Activated CD4-positive, CD25-positive, alpha-beta regulatory T cell (primary cell): ENCODE measurements around the gene FBXW2.
A peak's percentile ranks its signal among the peaks of the same experiment; 100 is the strongest.
"Not testable (repeated sequence)": the region's sequence is repeated elsewhere in the genome, so short reads cannot be mapped to it uniquely, and the experiment has no call there.

Experiments
- DNase-seq, 4 experiments: peaks; one replicate each; lab custom pipeline; 2025; lab: John Stamatoyannopoulos, UW

Gene FBXW2

DNA sequence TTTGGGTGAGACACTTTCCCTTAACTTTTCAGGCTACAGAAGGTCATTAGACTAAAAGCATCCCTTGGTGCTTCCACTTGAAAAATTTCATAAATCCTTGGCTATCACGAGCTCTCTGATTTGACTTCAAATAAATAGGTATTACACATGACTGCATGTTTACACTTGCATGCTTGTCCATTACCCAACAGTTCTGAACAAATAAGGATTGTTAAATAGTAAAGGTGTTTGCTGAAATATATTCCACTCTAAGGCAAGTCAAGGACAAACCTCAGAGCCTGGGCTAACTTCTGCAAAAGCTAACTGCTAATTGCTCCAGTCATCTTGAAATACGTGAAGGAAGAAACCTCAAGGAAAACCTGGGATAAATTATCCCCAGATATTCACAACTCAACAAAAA lies 14.5 kb downstream of the FBXW2 start:
- DNase-seq, result no peak

DNA sequence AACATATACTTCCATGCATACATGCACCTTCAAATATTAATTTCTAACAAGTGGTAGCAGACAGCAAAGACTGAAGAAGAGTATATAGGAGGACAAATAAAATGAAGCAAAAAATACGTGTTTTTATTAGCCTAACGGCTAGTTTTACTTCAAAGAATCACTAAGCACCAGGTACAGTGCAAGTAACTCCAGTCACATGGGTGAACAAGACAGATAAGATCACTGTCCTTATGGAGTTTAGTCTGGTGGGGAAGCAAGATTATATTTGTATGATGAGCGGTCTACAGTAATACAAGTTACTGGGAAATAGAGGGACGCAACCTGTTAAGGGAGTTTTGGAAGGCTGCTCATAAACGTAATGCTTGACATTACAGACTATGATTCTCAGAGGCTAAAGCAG lies 16.0 kb downstream of the FBXW2 start:
- no peak for DNase-seq

DNA sequence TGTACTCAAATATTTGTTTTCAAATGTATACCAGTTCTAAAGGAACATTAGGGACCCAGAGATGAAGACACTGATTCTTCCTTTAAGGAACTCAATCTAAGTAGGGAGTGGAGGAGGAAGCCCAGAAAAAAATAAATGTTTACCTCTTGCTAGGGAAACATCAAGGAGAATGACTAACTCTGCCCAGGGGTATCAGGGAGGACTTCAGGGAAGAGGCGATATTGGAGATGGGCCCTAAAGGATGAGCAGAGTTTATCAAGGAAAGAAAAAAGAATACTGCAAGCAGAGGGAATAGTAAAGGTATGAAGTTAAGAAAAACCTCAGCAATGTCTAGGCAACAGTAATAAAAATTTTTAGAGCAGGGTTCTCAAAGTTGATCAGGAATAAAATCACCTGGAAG lies 16.4 kb downstream of the FBXW2 start:
- DNase-seq, result no peak

DNA sequence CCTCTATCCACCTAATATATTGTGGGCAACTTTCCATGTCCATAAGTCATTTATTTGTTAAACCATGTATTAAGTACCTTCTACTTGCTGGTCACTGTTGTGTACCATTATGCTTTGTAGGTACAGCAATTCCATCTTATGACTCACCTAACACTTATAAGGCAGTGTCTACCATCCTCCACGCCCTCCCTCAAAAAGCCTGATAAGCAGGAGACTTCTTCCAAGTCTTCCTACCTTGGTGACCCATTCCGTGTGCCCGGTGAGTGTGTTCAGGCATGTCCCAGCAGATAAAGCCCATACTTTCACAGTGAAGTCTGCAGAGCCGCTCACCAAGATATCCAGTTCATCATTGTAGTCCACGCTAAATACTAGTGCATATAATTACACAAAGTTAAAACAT lies 17.4 kb downstream of the FBXW2 start:
- no peak for DNase-seq

DNA sequence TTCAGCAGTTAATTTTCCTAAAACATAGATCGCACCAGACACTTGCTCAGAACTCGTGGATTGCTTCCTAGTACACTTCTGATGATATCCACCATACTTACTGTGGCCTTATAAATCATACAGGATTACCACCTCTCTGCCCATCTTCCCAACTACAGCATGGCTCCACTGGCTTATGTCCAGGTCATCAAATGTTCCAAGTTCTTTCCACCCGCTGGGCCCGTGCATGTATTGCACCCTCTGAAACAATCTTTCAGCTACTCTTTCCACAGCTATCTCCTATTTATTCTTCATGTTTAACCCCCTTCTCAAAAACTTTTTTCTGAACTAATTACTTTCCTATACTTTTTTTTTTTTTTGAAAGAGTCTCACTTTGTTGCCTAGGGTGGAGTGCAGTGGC lies 18.5 kb downstream of the FBXW2 start:
- no peak for DNase-seq

DNA sequence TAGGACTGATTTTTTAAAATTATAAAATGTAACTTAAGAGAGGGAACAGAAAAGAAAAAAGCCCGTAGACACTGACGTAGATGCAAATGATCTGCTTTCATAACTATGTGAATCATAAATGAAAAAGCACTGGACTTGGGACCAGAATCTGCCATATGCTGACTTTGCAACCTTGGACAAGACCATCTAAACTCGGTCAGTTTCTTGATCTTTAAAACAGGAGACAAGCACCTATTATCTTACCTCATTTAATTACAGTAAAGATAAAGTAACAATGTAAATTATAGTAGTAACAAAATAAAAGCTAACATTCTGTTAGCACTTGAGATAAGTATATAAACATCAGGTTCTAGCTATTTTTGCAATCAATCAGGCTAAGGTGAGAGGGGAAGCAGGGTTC lies 20.0 kb downstream of the FBXW2 start:
- DNase-seq, result no peak

DNA sequence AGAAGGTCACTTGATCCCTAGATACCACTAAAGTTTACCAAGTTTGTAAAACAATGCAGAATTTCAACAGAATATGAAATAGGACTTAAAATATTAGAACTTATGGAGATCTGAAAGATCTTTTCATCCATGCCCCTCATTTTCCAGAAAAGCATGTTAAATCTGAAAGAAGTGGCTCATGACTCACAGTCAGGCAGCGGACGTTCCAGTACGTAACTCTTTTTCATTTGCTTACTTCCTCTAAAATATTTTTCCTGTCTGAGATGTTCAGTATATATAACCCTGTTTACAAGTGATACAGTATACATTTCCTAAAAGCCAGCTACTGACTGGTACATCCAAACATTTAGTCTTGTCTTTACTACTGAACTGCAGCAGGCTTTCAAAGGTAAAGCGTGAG lies 22.3 kb downstream of the FBXW2 start:
- DNase-seq, result no peak

DNA sequence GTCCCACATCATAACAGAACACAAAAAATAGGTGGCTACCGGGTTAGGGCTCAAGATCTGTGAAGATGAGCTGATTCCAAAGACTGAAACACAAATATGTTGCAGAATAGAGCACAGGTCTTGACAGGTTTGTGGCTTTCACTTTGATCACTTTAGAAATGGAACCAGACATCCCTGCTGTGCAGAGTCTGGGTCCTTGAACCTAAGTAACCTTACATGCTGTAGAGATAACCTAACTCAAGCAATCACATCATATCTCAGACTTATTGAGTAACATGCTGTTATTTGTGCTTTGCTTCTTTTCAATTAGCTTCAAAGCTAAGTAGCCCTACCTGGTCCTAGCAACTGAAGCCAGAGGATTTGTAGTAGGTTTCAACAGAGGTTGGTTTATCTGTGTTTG lies 24.3 kb downstream of the FBXW2 start:
- DNase-seq, result no peak

DNA sequence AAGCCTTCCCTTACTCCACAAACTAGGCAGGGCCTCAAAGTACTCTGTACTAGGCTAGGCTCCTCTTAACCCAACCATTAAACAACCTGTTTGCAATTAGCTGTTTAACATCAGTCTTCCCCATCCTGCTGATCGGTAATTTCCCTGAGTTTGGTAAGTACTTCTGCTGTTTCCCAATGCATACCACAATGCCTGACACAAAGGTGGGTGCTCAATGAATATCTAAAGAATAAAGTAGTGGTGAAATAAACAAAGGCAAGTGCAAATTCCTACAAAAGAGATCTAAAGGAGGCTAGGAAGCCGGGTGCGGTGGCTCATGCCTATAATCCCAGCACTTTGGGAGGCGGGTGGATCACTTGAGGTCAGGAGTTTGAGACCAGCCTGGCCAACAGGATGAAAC lies 25.0 kb downstream of the FBXW2 start:
- DNase-seq, result no peak

DNA sequence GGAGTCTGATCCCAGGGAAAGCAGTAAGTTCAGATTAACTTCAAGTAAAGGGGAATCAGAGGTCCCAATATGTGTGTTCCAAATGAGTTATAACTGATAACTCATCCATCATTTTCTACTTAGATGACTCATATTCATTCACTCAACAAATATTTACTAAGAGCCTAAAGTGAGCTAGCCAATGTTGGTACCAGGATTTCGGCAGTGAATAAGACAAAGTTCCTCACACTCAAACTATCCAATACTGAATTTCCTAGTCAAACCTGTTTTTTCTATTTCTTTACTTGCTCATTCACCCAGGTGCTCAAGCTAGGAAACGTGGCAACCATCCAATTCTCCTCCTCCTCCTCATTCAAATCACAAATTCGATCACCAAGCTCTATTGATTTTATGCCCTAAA lies 25.8 kb downstream of the FBXW2 start:
- DNase-seq, result no peak

DNA sequence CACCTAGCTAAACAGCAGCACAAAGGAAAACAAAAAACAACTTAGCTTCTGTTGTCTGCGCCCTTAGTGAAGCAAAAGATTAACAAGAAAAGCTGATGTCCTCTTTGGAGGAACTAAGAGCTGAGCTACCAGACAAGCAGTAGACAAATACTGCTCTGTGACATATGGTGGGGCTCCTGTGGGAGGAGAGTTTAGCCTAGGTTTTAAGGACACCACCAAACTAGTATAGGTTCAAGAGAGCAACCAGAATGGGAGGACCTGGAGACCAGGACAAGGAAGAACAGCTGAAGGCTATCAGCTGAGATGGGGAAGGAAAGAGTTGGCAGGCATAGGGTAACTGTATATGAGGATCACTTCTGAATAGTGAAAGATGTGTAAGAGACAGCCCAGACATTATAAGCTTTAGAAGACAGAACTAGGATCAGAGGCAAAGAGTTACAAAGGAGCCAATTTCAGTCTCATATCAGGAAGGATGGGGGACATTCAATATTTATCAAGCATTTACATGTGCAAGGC lies 27.2 kb downstream of the FBXW2 start:
- DNase-seq, result no peak

DNA sequence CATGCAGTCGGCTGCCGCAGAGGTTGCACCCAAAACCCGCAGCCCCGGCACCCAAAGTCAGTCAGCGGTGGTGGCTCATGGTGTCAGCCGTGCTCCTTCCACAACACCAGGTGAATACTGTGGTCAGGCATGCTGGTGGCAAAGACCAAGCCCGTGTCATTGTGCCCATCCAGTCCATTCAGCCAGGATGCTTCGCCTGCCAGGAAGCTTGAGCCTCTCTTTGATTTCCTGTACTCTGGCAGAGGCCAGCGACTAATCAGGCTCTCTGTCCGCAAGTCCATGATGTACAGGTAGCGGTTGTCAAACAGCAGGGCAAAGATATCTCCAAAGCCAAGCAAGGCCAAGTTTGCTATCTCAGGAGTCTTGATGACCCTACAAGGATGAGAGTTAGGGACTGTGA lies 28.7 kb downstream of the FBXW2 start:
- DNase-seq, result no peak

DNA sequence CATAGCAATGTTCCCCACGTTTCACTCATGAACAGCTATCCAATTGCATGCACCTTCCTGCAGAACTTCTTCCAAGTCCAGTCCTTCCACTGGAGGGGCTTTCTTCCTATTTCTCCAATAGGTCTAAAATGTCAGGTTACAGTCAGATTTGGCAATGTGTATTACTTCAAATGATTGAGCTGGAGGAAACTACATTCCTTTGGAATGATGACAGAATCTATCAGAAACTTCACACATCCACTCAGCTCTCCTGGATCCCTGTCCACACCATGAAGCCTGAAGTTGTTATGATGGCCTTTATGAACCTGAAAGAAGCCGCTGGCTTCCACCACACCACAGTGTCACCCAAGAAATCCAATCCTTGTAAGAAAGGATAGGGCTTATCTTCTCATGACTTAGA lies 32.2 kb downstream of the FBXW2 start:
- no peak for DNase-seq

DNA sequence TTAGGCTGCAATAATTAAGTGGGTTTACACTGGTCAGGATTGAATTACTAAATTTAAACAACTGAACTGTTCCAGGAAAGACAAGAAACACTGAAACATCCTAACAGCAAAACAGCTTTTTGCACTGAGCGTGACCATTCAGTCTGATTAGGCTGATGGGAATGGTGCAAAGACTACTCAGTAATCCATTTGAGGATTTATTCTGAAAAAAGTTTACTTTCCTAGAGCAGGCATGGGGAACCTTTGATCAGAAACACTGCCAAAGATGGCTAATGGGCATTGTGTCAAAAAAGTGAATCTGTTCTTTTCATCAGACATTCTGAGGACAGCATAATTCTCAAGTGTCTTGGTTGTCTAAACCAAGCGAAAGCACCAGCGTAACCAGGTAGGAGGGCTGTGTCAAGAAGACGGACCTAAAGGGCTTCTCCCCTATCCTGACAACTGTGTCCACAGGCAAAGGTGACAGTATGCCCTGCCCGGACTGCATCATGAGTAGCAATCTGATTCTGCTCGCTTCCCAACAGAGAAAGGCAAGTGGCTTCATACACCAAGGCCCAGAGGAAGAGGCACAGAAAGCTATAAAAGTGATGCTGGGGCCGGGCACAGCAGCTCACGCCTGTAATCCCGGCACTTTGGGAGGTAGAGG lies 33.3 kb downstream of the FBXW2 start:
- no peak for DNase-seq

DNA sequence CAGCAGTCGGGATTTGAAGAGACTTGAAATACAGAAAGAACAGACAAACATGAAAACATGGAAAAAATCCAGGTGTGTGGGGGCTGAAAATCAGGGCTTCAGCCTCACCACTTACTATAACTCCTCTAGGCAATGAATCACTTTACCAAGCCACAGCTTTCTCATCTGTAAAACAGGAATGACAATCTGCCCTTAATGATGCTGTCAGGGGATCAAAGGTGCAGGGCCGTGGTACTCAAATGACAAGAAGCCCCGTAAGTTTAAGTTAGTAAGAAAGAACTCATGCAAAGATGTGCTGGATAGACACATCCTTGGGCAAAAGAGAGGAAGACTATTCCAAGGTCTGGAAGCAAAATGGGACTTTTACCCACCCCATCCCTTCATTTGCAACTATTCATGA lies 34.7 kb downstream of the FBXW2 start:
- no peak for DNase-seq

DNA sequence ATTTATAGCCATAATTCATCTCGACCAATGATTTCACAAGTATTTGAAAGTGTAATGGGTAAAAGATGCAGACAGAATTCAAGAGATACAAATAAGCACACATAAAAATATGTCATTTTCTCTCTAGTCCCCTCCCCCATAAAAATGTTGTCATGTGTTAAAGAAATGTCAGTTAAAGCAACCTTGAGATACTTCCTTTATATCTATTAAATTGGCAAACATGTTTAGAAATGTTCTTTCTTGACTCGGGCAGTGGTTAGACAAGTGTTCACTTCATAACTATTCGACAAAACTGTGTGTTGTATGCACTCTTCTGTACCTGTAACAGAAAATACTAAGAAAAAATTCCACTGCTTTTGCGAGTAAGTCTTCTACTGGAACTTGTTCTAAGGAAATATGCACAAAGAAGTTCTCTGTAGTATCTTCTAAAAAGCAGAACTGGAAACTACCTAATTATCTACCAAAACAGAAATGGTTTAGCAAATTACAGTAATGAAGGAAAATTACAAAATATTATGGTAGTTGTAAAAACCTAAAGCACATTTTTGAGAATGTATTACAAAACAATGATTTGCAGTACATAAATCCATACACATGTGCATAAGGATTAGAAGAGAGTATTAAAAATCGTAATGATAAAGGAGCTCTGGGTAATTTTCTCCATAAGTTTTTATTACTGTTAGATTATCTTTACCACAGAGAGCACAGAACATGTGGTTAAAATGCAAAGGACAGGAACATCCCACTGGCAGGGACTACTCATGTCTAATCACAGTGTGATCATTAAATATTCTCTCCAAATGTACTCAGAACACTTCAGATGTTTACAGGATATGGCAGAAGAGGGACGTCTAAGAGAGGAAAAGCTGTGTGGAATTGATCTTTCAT lies 35.9 kb downstream of the FBXW2 start:
- no peak for DNase-seq

DNA sequence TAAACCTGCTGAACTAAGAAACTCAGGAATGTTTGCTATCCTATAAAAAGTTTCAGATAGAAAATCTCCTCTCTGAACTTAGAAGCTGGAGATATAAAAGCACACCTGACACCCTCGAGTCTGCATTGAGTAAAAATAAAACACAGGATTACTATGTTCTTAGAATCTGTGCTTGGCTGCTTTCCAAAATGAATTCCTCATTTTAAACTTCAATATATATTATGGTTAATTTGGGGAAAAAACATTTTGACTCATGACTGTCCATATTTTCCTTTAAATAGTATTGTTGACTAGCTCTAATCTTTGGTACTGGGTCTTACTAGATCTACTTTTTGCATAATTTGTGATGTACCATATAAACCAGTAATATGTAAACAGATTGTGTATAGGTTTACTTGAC lies 36.7 kb downstream of the FBXW2 start:
- DNase-seq, result no peak

DNA sequence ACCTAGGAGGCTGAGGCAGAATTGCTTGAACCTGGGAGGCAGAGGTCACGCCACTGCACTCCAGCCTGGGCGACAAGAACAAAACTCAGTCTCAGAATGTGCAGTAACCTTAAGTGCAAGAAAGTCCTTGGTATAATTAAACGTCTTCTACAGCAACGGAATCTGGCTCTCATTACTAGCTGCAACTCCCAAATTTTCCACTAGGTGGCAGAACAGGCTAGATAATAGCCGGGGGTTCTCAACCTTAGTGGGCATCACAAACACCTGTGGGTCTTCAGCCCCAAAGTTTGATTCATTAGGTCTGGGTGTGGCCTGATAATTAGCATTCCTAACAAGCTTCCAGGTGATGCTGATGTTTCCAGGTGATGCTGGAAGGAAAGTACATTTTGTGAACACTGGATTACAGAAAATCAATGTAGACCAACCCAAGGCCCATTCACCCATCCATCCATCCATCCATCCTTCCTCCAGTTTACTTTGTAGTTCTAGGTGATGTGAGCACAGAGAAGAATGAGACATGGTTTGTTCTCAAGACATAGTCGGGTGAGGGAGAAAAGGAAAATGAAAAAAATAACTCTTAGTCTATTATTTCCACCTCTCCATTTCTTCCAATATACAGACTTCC lies 37.3 kb downstream of the FBXW2 start:
- peak; percentile 27 to 54 (median 38) for DNase-seq

DNA sequence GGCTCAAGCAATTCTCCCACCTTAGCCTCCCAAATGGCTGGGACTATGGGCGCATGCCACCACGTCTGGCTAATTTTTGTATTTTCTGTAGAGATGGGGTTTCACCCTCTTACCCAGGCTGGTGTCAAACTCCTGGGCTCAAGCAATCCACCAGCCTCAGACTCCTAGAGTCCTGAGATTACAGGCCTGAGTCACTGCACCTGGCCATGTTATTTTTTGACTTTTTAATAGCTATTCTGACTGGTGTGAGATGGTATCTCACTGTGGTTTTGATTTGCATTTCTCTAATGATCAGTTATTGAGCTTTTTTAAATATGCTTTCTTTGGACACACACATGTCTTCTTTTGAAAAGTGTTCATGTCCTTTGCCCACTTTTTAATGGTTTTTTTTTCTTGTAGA lies 38.2 kb downstream of the FBXW2 start:
- no peak for DNase-seq

DNA sequence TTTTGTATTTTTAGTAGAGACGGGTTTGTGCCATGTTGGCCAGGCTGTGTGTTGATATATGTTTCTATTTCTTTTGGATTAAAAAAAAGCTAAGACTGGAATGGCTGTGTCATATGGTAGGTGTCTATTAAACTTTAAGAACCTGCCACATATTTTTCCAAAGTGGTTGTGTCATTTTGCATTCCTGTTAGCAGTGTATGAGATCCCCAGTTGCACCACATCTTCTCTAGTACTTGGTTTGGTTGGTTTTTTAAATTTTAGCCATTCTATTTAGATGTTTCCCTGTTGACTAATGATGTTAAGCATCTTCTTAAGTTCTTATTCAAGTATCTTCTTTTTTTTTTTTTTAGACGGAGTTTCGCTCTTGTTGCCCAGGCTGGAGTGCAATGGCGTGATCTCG lies 42.8 kb downstream of the FBXW2 start:
- no peak for DNase-seq

DNA sequence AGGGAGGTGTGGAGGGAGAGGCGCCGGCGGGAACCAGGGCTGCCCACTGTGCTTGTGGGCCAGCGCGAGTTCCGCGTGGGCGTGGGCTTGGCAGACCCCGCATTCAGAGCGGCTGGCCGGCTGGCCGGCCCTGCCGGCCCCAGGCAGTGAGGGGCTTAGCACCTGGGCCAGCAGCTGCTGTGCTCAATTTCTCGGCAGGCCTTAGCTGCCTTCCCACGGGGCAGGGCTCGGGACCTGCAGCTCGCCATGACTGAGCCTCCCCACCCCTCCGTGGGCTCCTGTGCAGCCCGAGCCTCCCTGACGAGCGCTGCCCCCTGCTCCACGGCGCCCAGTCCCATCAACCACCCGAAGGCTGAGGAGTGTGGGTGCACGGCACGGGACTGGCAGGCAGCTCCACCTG lies 46.9 kb downstream of the FBXW2 start:
- DNase-seq, result not testable (repeated sequence)

DNA sequence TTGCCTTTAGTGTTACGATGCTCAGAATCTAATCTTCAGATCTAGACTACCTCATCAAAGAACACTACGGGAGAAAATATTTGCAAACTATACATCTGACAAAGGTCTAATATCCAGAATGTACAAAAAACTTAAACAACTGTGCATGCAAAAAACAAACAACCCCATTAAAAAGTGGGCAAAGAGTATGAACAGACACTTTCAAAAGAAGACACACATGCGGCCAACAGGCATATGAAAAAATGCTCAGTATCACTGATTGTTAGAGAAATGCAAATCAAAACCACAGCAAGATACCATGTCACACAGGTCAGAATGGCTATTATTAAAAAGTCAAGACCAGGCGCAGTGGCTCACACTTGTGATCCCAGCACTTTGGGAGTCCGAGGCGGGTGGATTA lies 47.9 kb downstream of the FBXW2 start:
- DNase-seq, result no peak

DNA sequence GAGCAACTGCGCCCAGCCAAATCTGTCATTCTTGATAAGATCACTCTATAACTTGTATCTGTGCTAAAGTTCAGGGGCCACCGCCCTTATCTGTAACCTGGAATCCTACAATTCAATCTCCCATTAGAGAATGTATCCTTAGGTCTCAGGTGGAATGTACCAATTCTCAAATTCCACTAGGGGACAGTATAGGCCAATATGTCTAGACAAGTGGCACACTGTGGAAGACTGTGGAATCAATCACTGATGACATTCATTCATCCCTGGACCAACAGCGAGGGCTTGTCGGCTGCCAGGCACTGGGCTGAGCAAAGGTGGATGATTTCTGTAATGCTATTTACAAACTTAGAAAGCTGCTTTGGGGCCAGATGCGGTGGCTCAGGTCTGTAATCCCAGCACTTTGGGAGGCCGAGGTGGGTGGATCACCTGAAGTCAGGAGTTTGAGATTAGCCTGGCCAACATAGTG lies 50.2 kb downstream of the FBXW2 start:
- no peak for DNase-seq
